Activated CD4-positive, alpha-beta T cell treated with anti-CD3 and anti-CD28 coated beads, Interleukin-2, amount 10 ng/mL, durations not matched to agents 7 days and 5 days (primary cell): ENCODE measurements around the gene NIBAN1. TPM values are rescaled to one million over a fixed set of nuclear protein-coding genes. Genes with fewer than 3 reads are reported as not detected.
"Not testable (repeated sequence)": the region's sequence is repeated elsewhere in the genome, so short reads cannot be mapped to it uniquely, and the experiment has no call there.

Experiments used
- CTCF ChIA-PET: fragments of 350-600 bp; sonication (Branson Sonifier 250); formaldehyde crosslinking; loops from one replicate; lab custom pipeline; 2021; ENCODE audit warnings: antibody characterized with exemption; lab: Charles Lee
- POLR2A ChIA-PET: fragments of 350-600 bp; sonication (Branson Sonifier 250); formaldehyde crosslinking; loops from one replicate; lab custom pipeline; 2021; ENCODE audit warnings: antibody characterized with exemption; lab: Charles Lee
- DNase-seq: peaks from one replicate; pipeline ENCODE4 v3.0.0-alpha.2; 2020
- H3K27ac Mint-ChIP-seq: one replicate; pipeline ENCODE4 v1.8.0; 2021; ENCODE audit warnings: mild to moderate bottlenecking, moderate library complexity, mixed read lengths
- H3K27me3 Mint-ChIP-seq: one replicate; pipeline ENCODE4 v1.8.0; 2021; ENCODE audit warnings: mixed read lengths
- H3K36me3 Mint-ChIP-seq: one replicate; pipeline ENCODE4 v1.8.0; 2021; ENCODE audit warnings: low read depth, mixed read lengths
- H3K4me1 Mint-ChIP-seq: one replicate; pipeline ENCODE4 v1.8.0; 2021; ENCODE audit warnings: mixed read lengths
- H3K4me3 Mint-ChIP-seq: one replicate; pipeline ENCODE4 v1.8.0; 2021; ENCODE audit warnings: mild to moderate bottlenecking, moderate library complexity, mixed read lengths
- H3K9me3 Mint-ChIP-seq: one replicate; pipeline ENCODE4 v1.8.0; 2021; ENCODE audit warnings: mixed read lengths
- total RNA-seq, 2 experiments: library from RNA; stranded (reverse); gene quantifications; one replicate each; pipeline ENCODE4 v1.2.3, GENCODE V29; 2021

NIBAN1 gene
- total RNA-seq = 10 to 100 TPM; 57.6 to 60.9 TPM

DNA sequence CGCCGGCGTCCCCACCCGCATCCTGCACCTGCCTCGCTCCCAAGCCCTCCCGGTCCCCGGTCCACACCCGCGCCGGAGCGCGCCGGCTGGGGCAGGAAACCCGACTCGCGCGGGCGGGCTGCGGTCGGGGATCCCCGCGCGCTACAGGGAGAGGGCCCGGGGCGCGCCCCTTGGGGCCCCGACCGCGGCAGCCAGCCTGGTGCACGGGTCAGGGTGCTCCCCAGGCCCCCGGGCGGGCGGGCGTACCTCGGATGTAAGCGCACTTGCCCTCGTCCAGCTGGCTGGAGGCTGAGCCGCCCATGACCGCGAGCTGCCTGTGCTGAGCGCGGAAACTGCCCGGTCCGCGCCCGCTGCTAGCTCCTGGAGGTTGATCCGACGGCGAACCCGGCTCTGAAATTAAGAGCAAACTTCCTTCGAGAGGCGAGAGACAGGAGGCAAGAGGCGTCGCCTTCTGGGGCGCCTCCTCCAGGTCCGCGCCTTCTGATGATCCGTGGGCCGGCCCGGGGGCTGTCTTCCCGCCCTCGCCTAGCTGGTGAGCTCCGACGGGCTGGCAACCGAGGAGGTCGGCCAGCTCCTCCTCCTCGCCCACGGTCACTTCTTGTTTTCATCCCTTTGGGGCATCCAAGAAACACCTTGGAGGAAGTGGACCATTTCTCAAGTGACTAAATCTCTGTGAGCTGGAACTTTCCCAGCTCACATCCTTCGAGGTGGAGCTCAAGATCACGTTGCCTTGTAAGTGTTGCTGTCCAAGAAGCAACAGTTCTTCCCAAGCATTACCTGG is at the start of gene NIBAN1:
TSS of gene NIBAN1 (minus strand) at position 453 of the 781 bp plus-strand sequence. CDS start at position 301, 152 bp downstream.
- peak within 1 kb of the TSS; percentile 95 for H3K4me3 Mint-ChIP-seq
- peak within 1 kb of the TSS; percentile 93 for H3K27ac Mint-ChIP-seq
- peaks cover 57% of the 10 kb centered on the region for H3K4me1 Mint-ChIP-seq
- POLR2A ChIA-PET = interaction anchor here (1.0 kb wide), 1 partner anchor 107 kb away, joined by 5 read pairs; no protein-coding TSS in a partner anchor
- CTCF ChIA-PET = interaction anchor here (0.6 to 1.2 kb wide), 4 partner anchors 10 to 1310 kb away, joined by 3 to 4 read pairs (median 3); no protein-coding TSS in a partner anchor
- H3K27me3 Mint-ChIP-seq = peaks cover 10% of the 10 kb centered on the region
- DNase-seq = peak; percentile 71
- H3K36me3 Mint-ChIP-seq = peaks cover 14% of the 10 kb centered on the region
- H3K9me3 Mint-ChIP-seq = no peaks in the 10 kb centered on the region

DNA sequence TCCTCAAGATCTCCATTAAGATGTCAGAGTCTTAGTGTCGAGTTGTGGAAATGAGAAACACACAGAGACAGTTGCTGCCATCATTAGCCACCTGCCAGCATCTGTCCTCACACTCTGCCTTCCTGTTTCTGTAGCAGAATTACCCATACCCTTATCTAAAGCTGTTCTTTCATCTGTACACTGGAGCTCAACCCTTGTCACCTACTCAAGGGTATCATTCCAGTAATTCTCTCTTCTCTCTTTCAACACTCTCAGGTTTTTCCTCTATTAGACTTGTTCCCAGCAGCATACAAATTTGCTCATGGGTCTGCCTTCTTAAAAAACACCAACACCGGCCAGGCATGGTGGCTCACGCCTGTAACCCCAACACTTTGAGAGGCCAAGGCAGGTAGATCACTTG is 43.7 kb upstream of the NIBAN1 start:
- ChIA-PET POLR2A (no interaction called here), CTCF (no interaction called here)
- H3K4me3 Mint-ChIP-seq = no peak overlapping the region
- H3K36me3 Mint-ChIP-seq = no peaks in the 10 kb centered on the region
- no peak overlapping the region for H3K27ac Mint-ChIP-seq
- peaks cover 4% of the 10 kb centered on the region for H3K27me3 Mint-ChIP-seq
- H3K9me3 Mint-ChIP-seq = no peaks in the 10 kb centered on the region
- H3K4me1 Mint-ChIP-seq = no peaks in the 10 kb centered on the region
- DNase-seq = no peak

DNA sequence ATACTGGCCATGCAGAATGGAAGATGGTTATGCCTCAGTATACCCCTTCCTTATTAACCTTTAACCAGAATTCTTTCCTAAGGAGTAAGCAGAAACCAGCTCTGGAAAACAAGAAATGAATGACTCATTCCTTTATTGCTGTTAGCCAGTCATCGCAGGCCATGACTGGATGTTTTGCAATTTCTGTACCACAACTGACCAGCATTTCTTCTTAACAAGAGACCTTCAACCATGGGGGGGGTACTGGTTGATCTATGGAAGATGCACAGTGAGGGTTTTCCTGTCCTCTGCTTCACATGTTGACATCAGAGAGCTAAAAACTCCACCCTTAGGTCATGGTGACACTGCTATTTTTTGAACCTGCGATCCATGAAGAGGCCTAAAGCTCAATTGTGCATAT is 43.0 kb upstream of the NIBAN1 start:
- Mint-ChIP-seq H3K4me3 (no peak overlapping the region), H3K27me3 (peaks cover 4% of the 10 kb centered on the region), H3K9me3 (no peaks in the 10 kb centered on the region), H3K4me1 (no peaks in the 10 kb centered on the region), H3K36me3 (no peaks in the 10 kb centered on the region), H3K27ac (no peak overlapping the region)
- DNase-seq = no peak
- ChIA-PET POLR2A (no interaction called here), CTCF (interaction anchor here (0.5 kb wide), 1 partner anchor 28 kb away, joined by 4 read pairs; no protein-coding TSS in a partner anchor)

DNA sequence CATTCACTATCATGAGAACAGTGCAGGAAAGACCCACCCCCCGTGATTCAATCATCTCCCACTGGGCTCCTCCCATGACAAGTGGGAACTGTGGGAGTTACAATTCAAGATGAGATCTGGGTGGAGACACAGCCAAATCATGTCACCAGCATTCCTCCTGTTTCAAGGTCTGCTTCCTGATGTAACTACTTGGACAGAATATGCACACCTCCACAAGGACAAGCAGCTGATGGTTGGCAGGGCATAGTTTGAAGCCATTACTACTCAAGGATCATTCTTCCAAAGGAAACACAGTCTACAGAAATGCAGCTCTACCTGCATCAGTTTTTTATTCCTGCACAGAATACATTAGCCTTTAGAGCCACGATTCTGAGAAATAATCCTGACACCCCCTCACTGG is 42.6 kb upstream of the NIBAN1 start:
- Mint-ChIP-seq H3K4me3 (no peak overlapping the region), H3K27ac (no peak overlapping the region), H3K4me1 (no peaks in the 10 kb centered on the region), H3K27me3 (peaks cover 6% of the 10 kb centered on the region), H3K36me3 (no peaks in the 10 kb centered on the region), H3K9me3 (no peaks in the 10 kb centered on the region)
- POLR2A ChIA-PET = no interaction called here
- CTCF ChIA-PET = interaction anchor here (0.5 kb wide), 1 partner anchor 29 kb away, joined by 4 read pairs; no protein-coding TSS in a partner anchor
- no peak for DNase-seq

DNA sequence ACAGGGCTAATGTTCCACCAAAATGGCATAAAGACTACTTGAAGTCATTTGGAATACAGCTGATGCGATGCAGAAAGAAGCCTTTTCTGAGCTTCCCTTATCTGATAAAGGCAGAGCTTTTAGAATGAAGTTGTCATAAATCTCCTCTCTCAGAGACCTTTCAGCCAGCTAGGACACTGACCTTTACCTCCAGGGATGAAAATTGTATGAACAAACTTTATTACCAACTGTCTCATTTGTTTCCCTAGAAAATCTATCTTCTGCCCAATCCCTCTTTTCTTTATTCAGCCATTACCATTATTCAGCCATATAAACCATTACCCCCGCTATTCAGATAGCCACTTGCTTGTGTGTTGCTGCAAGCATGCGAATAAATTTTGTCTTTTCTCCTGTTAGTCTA is 41.3 kb upstream of the NIBAN1 start:
- Mint-ChIP-seq H3K4me1 (no peaks in the 10 kb centered on the region), H3K36me3 (no peaks in the 10 kb centered on the region), H3K27ac (no peak overlapping the region), H3K27me3 (peaks cover 6% of the 10 kb centered on the region), H3K4me3 (no peak overlapping the region), H3K9me3 (no peaks in the 10 kb centered on the region)
- no peak for DNase-seq
- POLR2A ChIA-PET = no interaction called here
- CTCF ChIA-PET = no interaction called here

DNA sequence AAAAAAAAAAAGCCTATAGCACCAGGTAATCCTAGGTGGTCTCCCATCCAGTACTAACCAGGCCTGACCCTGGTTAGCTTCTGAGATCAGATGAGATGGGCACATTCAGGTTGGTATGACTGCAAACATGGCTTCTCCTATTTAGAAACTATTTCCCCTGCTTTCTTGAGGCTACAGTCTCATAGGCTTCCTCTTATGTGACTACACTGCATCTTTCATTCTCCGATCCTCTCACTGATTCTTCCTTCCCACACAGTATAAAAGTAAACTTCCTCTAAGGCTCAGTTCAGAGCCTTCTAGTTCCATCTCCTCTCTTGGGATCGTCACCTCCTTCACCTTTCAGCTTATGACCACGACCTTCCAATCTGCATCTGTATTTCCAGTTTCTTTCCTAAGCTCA is 40.6 kb upstream of the NIBAN1 start:
- Mint-ChIP-seq H3K27me3 (peaks cover 10% of the 10 kb centered on the region), H3K4me1 (no peaks in the 10 kb centered on the region), H3K9me3 (no peaks in the 10 kb centered on the region), H3K4me3 (no peak overlapping the region), H3K36me3 (no peaks in the 10 kb centered on the region), H3K27ac (no peak overlapping the region)
- ChIA-PET CTCF (no interaction called here), POLR2A (no interaction called here)
- no peak for DNase-seq

DNA sequence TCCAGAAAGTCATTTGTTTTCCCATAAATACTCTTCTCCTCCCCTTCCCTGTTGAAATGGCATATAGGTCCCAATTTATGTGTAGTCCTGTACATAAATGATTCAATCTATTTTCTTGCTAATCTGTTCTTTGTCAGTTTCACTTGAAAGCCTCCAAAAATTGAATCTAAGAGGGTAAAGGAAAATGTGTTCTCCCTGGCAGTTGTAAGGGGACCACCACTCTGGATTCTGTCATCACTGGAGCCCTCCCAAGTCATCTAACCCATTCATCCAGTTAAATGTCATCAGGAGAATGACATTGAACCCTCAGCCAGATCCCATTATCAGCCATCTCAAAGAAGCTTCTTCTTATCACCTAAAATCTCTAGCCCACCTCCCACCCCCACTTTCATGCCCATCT is 36.1 kb upstream of the NIBAN1 start:
- Mint-ChIP-seq H3K4me1 (no peaks in the 10 kb centered on the region), H3K4me3 (no peak overlapping the region), H3K27ac (no peak overlapping the region), H3K36me3 (no peaks in the 10 kb centered on the region), H3K27me3 (peaks cover 14% of the 10 kb centered on the region), H3K9me3 (no peaks in the 10 kb centered on the region)
- ChIA-PET CTCF (interaction anchor here (1.6 kb wide), 1 partner anchor 11 kb away, joined by 4 read pairs; no protein-coding TSS in a partner anchor), POLR2A (no interaction called here)
- no peak for DNase-seq

- no peaks in the 10 kb centered on the region for H3K9me3 Mint-ChIP-seq
- no peak overlapping the region for H3K4me3 Mint-ChIP-seq
- CTCF ChIA-PET = interaction anchor here (1.6 kb wide), 1 partner anchor 9 kb away, joined by 4 read pairs; no protein-coding TSS in a partner anchor
- DNase-seq = no peak
- H3K27me3 Mint-ChIP-seq = peaks cover 13% of the 10 kb centered on the region
- POLR2A ChIA-PET = no interaction called here
- H3K36me3 Mint-ChIP-seq = no peaks in the 10 kb centered on the region
- H3K27ac Mint-ChIP-seq = no peak overlapping the region
- H3K4me1 Mint-ChIP-seq = no peaks in the 10 kb centered on the region
Measured at GRCh38 chr1:185008838-185009237, 34.5 kb upstream of the NIBAN1 start.

DNA sequence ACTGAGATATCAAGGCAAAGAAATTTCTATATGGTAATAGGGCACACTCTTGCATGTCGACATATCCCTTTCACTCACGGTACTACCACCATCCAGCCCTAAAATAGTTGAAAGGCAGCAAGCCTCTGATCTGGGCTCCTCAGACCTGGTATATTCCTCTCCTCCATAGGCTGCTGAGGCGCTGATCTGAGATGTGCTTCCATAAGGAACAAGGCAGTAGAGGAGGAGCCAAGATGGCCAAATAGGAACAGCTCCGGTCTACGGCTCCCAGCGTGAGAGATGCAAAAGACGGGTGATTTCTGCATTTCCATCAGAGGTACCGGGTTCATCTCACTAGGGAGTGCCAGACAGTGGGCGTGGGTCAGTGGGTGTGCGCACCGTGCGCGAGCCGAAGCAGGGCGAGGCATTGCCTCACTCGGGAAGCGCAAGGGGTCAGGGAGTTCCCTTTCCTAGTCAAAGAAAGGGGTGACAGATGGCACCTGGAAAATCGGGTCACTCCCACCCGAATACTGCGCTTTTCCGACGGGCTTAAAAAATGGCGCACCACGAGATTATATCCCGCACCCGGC is 27.1 kb upstream of the NIBAN1 start:
- DNase-seq, H3K27me3 Mint-ChIP-seq, H3K36me3 Mint-ChIP-seq, H3K4me3 Mint-ChIP-seq, POLR2A ChIA-PET, H3K4me1 Mint-ChIP-seq, H3K9me3 Mint-ChIP-seq, CTCF ChIA-PET, H3K27ac Mint-ChIP-seq: not testable (repeated sequence)

GRCh38 chr1:184999974-185000373 is 25.7 kb upstream of the NIBAN1 start:
- DNase-seq, H3K4me1 Mint-ChIP-seq, H3K36me3 Mint-ChIP-seq, H3K27ac Mint-ChIP-seq, H3K9me3 Mint-ChIP-seq, H3K4me3 Mint-ChIP-seq, POLR2A ChIA-PET: not testable (repeated sequence)
- CTCF ChIA-PET = interaction anchor here (1.3 kb wide), 1 partner anchor 9 kb away, joined by 4 read pairs; no protein-coding TSS in a partner anchor
- peaks cover 11% of the 10 kb centered on the region for H3K27me3 Mint-ChIP-seq

DNA sequence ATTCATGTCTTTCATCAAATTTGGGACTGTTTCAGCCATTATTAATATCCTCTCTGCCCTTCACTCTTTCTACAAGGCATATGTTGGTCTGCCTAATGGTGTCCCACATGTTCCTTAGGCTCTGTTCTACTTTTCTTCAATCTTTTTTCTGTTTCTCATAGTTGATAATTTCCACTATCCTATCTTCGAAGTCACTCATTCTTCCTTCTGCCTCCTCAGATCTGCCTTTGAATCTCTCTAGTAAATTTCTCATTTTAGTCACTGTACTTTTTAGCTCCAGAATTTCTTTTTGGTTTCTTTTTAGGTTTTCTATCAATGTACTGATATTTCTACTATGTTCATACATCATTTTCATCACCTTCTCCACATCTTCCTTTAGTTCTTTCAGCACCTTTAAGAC is 20.0 kb upstream of the NIBAN1 start:
- peaks cover 17% of the 10 kb centered on the region for H3K27me3 Mint-ChIP-seq
- peaks cover 10% of the 10 kb centered on the region for H3K9me3 Mint-ChIP-seq
- ChIA-PET CTCF (no interaction called here), POLR2A (no interaction called here)
- H3K36me3 Mint-ChIP-seq = peaks cover 5% of the 10 kb centered on the region
- no peaks in the 10 kb centered on the region for H3K4me1 Mint-ChIP-seq
- H3K27ac Mint-ChIP-seq = no peak overlapping the region
- DNase-seq = no peak
- no peak overlapping the region for H3K4me3 Mint-ChIP-seq

- ChIA-PET CTCF (no interaction called here), POLR2A (no interaction called here)
- Mint-ChIP-seq H3K4me1 (no peaks in the 10 kb centered on the region), H3K9me3 (peaks cover 10% of the 10 kb centered on the region), H3K27ac (no peak overlapping the region), H3K4me3 (no peak overlapping the region), H3K36me3 (peaks cover 5% of the 10 kb centered on the region), H3K27me3 (peaks cover 26% of the 10 kb centered on the region)
- DNase-seq = no peak
Measured at GRCh38 chr1:184992271-184992670, 18.0 kb upstream of the NIBAN1 start.

GRCh38 chr1:184990204-184990603 is 15.9 kb upstream of the NIBAN1 start:
- no peak overlapping the region for H3K27ac Mint-ChIP-seq
- no peaks in the 10 kb centered on the region for H3K4me1 Mint-ChIP-seq
- ChIA-PET CTCF (no interaction called here), POLR2A (no interaction called here)
- H3K9me3 Mint-ChIP-seq = peaks cover 6% of the 10 kb centered on the region
- no peak for DNase-seq
- H3K27me3 Mint-ChIP-seq = peaks cover 32% of the 10 kb centered on the region
- no peak overlapping the region for H3K4me3 Mint-ChIP-seq
- peaks cover 5% of the 10 kb centered on the region for H3K36me3 Mint-ChIP-seq
